M059J (cell line): ENCODE results near the gene XRCC5. TPM values are rescaled to one million over a fixed set of nuclear protein-coding genes. Genes with fewer than 3 reads are reported as not detected.
A peak's percentile ranks its signal among the peaks of the same experiment; 100 is the strongest.

Source experiments
- DNase-seq: peaks from one replicate; pipeline ENCODE4 v3.0.0-alpha.2; 2012; ENCODE audit warnings: low read depth
- total RNA-seq: library from RNA; depleted of rRNA; stranded (reverse); fragments of >200 nt; shearing (Covaris generic); gene quantifications from 2 replicates; pipeline ENCODE4 v1.2.3, GENCODE V29; 2014

XRCC5 gene
- total RNA-seq, 1 experiment from 2014 or later: 335 TPM

DNA sequence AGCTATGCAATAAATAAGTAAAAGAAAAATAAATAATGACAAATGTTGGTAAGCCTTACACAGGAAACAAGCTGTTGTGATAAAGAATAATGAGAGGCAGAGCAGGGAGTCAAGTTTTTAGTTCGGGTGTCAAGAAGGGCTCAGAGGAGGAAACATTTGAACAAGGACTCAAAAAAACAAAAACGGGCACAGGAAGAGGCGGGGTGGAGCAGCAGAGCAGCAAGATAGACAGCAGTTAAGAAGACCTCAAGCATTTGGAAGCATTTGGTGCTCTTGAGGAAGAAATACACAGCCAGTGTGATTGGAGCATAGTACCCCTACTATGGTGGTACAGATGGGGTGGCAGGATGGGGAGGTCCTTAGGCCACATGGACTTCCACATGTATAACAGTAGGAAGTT lies 24.6 kb upstream of the XRCC5 start:
- DNase-seq: no peak

GRCh38 chr2:216086207-216086893 lies 22.8 kb upstream of the XRCC5 start:
- DNase-seq: no peak

- peak; percentile 22 for DNase-seq
Measured at GRCh38 chr2:216090369-216090786, 18.8 kb upstream of the XRCC5 start.

GRCh38 chr2:216092646-216093045 lies 16.5 kb upstream of the XRCC5 start:
- no peak for DNase-seq

- DNase-seq: no peak
Measured at GRCh38 chr2:216094701-216095100, 14.4 kb upstream of the XRCC5 start.

DNA sequence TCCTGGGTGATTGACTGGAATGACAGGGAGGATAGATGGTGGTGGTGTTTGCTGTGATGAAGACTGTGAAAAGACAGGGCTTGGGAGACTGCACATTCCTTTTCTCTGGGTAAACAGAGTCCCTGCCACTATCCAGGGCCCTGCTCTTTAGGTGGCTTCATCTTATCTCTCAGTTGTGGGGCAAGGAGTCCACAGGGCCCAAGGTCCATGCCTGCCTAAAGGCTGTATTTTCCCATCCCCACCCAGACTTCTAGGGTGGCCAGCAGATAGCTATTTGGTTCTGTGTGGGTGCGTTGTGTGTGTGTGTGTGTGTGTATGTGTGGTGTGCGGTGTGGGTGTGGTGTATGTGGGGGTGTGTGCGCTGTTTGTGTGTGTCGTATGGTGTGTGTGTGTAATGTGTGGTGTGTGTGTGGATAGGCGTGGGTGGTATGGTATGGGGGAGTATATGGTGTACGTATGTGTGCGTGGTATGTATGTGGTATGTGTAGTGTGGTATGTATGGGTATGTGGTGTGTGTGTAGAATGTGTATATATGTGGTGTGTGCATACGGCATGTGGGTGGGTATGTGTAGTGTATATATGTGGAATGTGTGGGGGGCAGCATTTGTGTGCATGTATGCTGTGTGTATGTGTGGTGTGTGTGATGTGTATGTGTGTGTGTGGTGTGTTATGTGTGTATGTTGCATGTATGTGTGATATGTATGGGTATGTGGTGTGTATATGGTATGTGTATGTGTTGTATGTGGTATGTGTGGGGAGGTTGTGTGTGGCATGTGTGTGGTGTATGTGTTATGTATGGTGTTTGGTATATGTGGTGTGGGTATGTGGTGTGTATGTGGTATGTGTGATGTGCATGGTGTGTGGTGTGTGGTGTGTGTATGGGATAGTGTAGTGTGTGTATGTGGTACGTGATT lies 10.5 kb upstream of the XRCC5 start:
- no peak for DNase-seq

- DNase-seq: no peak
Measured at GRCh38 chr2:216101109-216101508, 8.0 kb upstream of the XRCC5 start.

- DNase-seq: no peak
Measured at GRCh38 chr2:216103213-216103612, 5.9 kb upstream of the XRCC5 start.

DNA sequence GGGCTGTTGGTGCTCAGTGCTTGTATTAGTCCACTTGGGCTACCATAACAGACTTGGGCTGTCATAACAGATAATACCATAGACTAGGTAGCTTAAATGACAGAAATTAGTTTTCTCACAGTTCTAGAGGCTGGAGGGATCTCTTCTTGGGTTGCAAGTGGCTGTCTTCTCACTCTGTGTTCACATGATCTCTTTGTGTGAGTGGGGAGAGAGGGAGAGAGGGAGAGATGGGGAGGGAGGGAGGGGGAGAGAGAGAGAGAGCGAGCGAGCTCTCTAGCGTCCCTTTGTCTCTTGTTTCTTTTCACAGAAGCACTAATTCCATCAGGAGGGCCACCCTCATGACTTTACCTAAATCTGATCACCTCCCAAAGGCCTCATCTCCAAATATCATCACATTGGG lies 4.5 kb upstream of the XRCC5 start:
- DNase-seq: no peak

- no peak for DNase-seq
Measured at GRCh38 chr2:216107320-216107719, 1.8 kb upstream of the XRCC5 start.

- DNase-seq: no peak
Measured at GRCh38 chr2:216107760-216108159, 1.4 kb upstream of the XRCC5 start.

- DNase-seq: no peak
Measured at GRCh38 chr2:216108310-216108966, 710 bp upstream of the XRCC5 start.

GRCh38 chr2:216109962-216110614 lies 940 bp downstream of the XRCC5 start:
- peak; percentile 47 for DNase-seq

DNA sequence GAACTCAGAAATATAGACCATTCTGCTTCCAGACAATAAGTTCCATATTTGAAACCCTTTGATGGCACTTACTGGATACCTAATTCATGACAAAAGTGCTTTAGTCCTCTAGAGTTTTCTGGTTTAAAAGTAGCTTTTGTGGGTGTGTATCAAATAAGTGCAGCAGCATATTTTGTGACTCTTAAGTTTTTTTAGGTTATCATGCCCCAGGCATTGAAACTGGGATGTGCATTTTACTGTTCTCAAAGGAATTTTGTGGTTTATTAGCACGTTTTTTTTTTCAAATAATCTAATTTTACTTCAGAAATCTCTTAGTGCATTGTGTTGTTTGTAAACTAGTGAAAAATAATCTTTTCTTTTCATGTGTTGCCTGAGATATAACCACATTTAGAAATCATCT lies 1.5 kb downstream of the XRCC5 start:
- peak; percentile 14 for DNase-seq

DNA sequence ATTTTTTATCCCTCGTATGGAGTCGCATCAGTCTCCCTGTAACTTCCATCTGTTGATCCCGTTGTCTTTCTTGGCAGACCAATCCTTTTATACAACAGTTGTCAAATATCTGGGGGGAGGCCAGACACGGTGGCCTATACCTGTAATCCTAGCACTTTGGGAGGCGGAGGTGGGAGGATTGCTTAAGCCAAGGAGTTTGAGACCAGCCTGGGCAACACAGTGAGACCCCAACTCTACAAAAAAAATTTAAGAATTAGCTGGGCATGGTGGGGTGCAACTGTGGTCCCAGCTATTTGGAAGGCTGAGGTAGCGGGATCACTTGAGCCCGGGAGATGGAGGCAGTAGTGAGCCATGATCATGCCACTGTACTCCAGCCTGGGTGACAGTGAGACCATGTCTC lies 2.0 kb downstream of the XRCC5 start:
- no peak for DNase-seq

GRCh38 chr2:216112926-216113325 lies 3.8 kb downstream of the XRCC5 start:
- DNase-seq: no peak

DNA sequence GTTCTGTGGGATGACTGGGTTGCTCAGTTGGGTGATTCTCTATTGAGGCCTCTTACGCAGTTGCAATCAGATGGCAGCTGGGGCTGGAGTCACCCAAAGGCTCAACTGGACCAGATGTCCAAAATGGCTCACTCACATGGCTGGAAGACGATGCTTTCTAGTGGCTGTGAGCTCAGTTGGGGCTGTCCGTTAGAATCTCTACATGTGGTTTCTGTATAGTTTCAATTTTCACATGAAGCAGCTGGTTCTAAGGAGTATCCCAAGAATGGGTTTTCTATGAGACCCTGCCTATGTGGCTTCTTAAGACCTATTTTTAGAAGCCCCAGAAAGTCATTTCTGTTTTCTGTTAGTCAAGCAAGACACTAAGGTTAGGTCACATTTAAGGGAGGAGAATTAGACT lies 4.4 kb downstream of the XRCC5 start:
- DNase-seq: no peak

- DNase-seq: no peak
Measured at GRCh38 chr2:216114382-216114713, 5.2 kb downstream of the XRCC5 start.

DNA sequence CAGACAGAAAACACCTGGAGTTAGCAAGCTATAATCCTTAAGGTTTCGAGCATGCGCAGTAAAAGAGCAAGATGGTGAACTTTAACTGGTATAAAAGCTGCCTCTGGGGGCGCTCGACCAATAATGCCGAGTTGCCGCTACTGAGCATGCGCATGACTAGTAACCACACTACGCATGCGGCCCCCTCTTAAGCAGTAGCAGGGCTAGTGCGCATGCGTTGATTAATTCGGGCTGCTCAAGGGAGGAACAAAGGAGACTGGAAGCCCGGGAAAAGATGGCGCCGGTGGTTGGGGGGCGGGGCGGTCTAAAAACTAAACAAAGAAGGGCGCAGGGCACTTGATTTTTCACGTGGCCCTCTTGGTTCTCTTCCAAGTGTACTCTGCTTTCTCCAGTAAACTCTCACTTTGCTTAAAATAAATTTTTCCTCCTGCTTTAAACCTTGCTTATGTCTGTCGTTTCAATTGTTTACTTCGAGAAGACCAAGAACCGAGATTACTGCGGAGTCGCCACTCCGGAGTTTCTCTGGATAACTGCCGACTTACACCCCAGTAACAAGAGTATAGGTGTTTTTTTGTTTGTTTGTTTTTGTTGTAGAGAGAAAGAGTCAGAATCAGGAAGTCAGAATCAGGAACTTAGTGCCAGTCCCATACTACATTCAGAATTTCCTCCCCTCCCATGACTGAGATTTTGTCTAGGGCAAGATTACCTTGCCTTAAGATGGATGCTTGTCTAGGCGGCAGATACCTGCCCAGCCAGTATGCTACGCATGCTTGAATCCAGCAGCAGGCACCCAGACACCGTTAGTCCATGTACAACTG lies 5.8 kb downstream of the XRCC5 start:
- DNase-seq: peak; percentile 98

DNA sequence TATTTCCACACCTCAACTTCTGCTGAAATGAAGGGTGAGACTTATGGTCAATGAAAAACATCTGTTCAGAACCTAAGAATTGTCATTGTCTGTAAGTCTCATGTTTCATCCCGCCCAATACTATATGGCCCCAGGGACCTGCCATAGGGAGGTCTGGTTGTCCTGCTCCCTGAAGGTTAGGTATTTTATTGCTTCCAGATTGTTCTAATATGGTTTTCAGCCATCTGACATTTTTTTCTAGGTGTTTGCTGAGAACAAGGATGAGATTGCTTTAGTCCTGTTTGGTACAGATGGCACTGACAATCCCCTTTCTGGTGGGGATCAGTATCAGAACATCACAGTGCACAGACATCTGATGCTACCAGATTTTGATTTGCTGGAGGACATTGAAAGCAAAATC lies 7.3 kb downstream of the XRCC5 start:
- no peak for DNase-seq
